OCI-M2 (cell line): ENCODE results near the gene GGTLC2.

ENCODE experiments used
- DNase-seq: peaks from one replicate; lab custom pipeline; 2025; ENCODE audit not compliant: unreplicated experiment; lab: John Stamatoyannopoulos, UW

The GGTLC2 gene

GRCh38 chr22:22689621-22690345, 45.4 kb downstream of the GGTLC2 start:
- no peak for DNase-seq

GRCh38 chr22:22691055-22691454, 46.6 kb downstream of the GGTLC2 start:
- no peak for DNase-seq

- DNase-seq = no peak
Measured at GRCh38 chr22:22691716-22692701, 47.6 kb downstream of the GGTLC2 start.

- DNase-seq = no peak
Measured at GRCh38 chr22:22692707-22693530, 48.5 kb downstream of the GGTLC2 start.

GRCh38 chr22:22693531-22693884, 49.1 kb downstream of the GGTLC2 start:
- no peak for DNase-seq

- DNase-seq = no peak
Measured at GRCh38 chr22:22694106-22694505, 49.7 kb downstream of the GGTLC2 start.

GRCh38 chr22:22696104-22696503, 51.7 kb downstream of the GGTLC2 start:
- DNase-seq = no peak
